Neural cell (in vitro differentiated cells): ENCODE data around the gene REXO1. TPM values are rescaled to one million over a fixed set of nuclear protein-coding genes. Genes with fewer than 3 reads are reported as not detected.

ENCODE experiments used
- H2AFZ ChIP-seq: fragments of 200-600, 300-800 bp; sonication (generic), shearing (Covaris generic); 2 replicates; pipeline ENCODE4 v1.6.0; 2014; ENCODE audit warnings: low read depth, mild to moderate bottlenecking, antibody characterized with exemption, low read length, moderate library complexity
- H3F3A ChIP-seq: fragments of 200-600 bp; shearing (Covaris generic); 2 replicates; pipeline ENCODE4 v1.6.1; 2016; ENCODE audit warnings: mild to moderate bottlenecking, moderate library complexity, mixed read lengths, antibody characterized with exemption, low read length; ENCODE audit not compliant: insufficient read depth, poor library complexity, severe bottlenecking
- H3K27ac ChIP-seq: fragments of 200-600, 300-800 bp; sonication (generic), shearing (Covaris generic); 2 replicates; pipeline ENCODE4 v1.5.1; 2014; ENCODE audit warnings: mild to moderate bottlenecking, low read length, moderate library complexity
- H3K27me3 ChIP-seq: fragments of 300-800, 200-600 bp; sonication (generic), shearing (Covaris generic); 2 replicates; pipeline ENCODE4 v1.6.0; 2014; ENCODE audit warnings: mild to moderate bottlenecking, low read depth, low read length, moderate library complexity; ENCODE audit not compliant: insufficient read depth
- H3K36me3 ChIP-seq: fragments of 300-800, 200-600 bp; sonication (generic), shearing (Covaris generic); 2 replicates; pipeline ENCODE4 v1.5.1; 2014; ENCODE audit warnings: mild to moderate bottlenecking, antibody characterized with exemption, low read length, moderate library complexity; ENCODE audit not compliant: insufficient read depth
- H3K4me2 ChIP-seq: fragments of 300-800, 200-600 bp; sonication (generic), shearing (Covaris generic); 2 replicates; pipeline ENCODE4 v1.6.0; 2014; ENCODE audit warnings: mild to moderate bottlenecking, low read length
- H3K4me3 ChIP-seq: fragments of 300-800, 200-600 bp; sonication (generic), shearing (Covaris generic); 2 replicates; pipeline ENCODE4 v1.5.1; 2014; ENCODE audit warnings: mild to moderate bottlenecking, low read length, moderate library complexity
- H3K79me2 ChIP-seq: fragments of 200-600 bp; shearing (Covaris generic); replicated peaks from 2 replicates; pipeline ENCODE4 v1.6.0; 2014; ENCODE audit warnings: mild to moderate bottlenecking, low read length, moderate library complexity; ENCODE audit not compliant: insufficient read depth
- H3K9ac ChIP-seq: fragments of 300-800, 200-600 bp; sonication (generic), shearing (Covaris generic); 2 replicates; pipeline ENCODE4 v1.6.1; 2016; ENCODE audit warnings: mild to moderate bottlenecking, low read length, mixed read lengths
- H3K9me2 ChIP-seq: fragments of 200-600 bp; shearing (Covaris generic); 2 replicates; pipeline ENCODE4 v1.6.1; 2016; ENCODE audit warnings: mild to moderate bottlenecking, low read length, mixed read lengths; ENCODE audit not compliant: insufficient read depth
- H3K9me3 ChIP-seq: fragments of 200-600, 300-800 bp; sonication (generic), shearing (Covaris generic); 2 replicates; pipeline ENCODE4 v1.6.1; 2016; ENCODE audit warnings: mild to moderate bottlenecking, mixed run types, low read length, moderate library complexity, mixed read lengths
- H4K20me1 ChIP-seq: fragments of 200-600 bp; shearing (Covaris generic); 2 replicates; pipeline ENCODE4 v1.6.1; 2016; ENCODE audit warnings: mild to moderate bottlenecking, mixed run types; ENCODE audit not compliant: insufficient read depth
- EP300 ChIP-seq: fragments of 450-650 bp; conservative IDR thresholded peaks from 2 replicates; pipeline ENCODE4 v1.6.1; 2014; ENCODE audit warnings: antibody characterized with exemption, mild to moderate bottlenecking, moderate library complexity; ENCODE audit not compliant: poor library complexity, severe bottlenecking
- EZH2 ChIP-seq: fragments of 200-600, 300-800 bp; shearing (Covaris generic), sonication (generic); IDR thresholded peaks from 2 replicates; pipeline ENCODE4 v1.6.1; 2014; ENCODE audit warnings: antibody characterized with exemption, low read length, borderline replicate concordance, mild to moderate bottlenecking; ENCODE audit not compliant: insufficient read depth, poor library complexity, severe bottlenecking
- MXI1 ChIP-seq: fragments of 450-650 bp; conservative IDR thresholded peaks from 2 replicates; pipeline ENCODE4 v1.6.1; 2014; ENCODE audit warnings: antibody characterized with exemption, mild to moderate bottlenecking; ENCODE audit not compliant: poor library complexity, severe bottlenecking
- POLR2AphosphoS5 ChIP-seq: IDR thresholded peaks from 2 replicates; pipeline ENCODE4 v1.6.1; 2012
- RAD21 ChIP-seq: fragments of 450-650 bp; conservative IDR thresholded peaks from 2 replicates; pipeline ENCODE4 v1.6.1; 2014; ENCODE audit warnings: antibody characterized with exemption, mild to moderate bottlenecking, moderate library complexity
- SMC3 ChIP-seq: fragments of 450-650 bp; conservative IDR thresholded peaks from 2 replicates; pipeline ENCODE4 v1.6.1; 2014; ENCODE audit warnings: antibody characterized with exemption, mild to moderate bottlenecking, moderate library complexity; ENCODE audit not compliant: poor library complexity
- TAF1 ChIP-seq: IDR thresholded peaks from 2 replicates; pipeline ENCODE4 v1.6.1; 2012; ENCODE audit warnings: low read depth
- polyA plus RNA-seq: library from polyadenylated mRNA; depleted of rRNA; stranded (reverse); fragments of >200 nt; gene quantifications from 2 replicates; pipeline ENCODE4 v1.2.3, GENCODE V29; 2014
- TF ChIP-seq, protein P1 (sequence below): fragments of 450-650 bp; IDR thresholded peaks from 2 replicates; pipeline ENCODE4 v1.5.1; 2014; ENCODE audit warnings: antibody characterized with exemption, mild to moderate bottlenecking, moderate library complexity; ENCODE audit not compliant: poor library complexity, severe bottlenecking
- TF ChIP-seq, protein P2 (sequence below): IDR thresholded peaks from 2 replicates; pipeline ENCODE4 v1.6.1; 2012; ENCODE audit warnings: borderline replicate concordance

The REXO1 gene
- polyA plus RNA-seq, 1 donor from 2014 or later = 9.2 TPM

DNA sequence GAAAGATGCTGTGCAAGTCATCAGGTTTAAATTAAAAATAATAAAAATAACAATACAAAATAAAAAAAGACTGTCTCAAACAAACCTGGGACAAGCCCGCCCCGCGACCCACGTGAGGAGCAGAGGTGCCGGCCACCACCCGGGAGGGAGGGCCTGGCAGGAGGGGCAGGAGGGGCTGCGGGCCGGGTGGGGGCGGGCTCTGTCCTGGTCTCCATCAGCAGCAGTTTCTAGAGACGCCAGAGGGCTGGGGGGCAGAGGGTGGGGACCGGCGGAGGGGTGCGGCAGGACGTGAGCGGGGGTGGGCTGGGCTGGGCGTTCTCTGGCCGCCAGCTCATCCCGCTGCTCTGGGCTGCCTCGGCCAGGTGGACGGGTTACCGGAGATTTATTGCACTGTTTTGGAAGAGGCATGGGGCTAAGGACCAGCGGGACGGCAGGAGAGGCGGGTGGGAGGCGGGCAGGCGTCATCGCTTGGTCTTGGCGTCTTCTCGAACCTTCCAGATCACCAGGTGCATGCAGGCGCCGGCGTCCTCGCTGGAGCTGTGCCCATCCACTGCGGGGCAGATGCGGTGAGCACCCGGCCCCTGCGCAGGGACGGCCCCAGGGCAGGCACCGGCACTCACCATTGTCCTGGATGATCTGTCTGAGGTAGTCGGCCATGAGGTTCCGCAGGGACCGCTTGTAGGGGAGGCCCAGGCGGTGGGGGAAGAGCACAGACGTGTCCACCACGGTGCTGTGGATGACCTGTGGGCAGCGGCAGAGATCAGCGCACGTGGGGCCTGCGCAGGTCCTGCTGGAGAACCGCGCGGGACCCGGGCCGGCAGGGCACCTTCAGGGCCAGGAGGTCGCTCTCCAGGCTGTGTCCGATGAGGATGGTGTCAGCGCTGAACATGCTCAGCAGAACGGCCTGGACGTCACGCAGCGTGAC, 32.4 kb downstream of the REXO1 start:
- Histone ChIP-seq H3K4me2 (no peak overlapping the region), H3K9ac (no peak overlapping the region), H3K27ac (no peak overlapping the region), H3K79me2 (no peaks in the 10 kb centered on the region), H3K27me3 (no peaks in the 10 kb centered on the region), H3K9me3 (no peaks in the 10 kb centered on the region), H3F3A (no peaks in the 10 kb centered on the region), H2AFZ (no peak overlapping the region), H3K36me3 (no peaks in the 10 kb centered on the region), H4K20me1 (no peaks in the 10 kb centered on the region), H3K9me2 (no peaks in the 10 kb centered on the region), H3K4me3 (no peak overlapping the region)
- TF ChIP-seq MXI1 (no peak), EP300 (no peak), SMC3 (no peak), EZH2 (no peak), TAF1 (no peak)

DNA sequence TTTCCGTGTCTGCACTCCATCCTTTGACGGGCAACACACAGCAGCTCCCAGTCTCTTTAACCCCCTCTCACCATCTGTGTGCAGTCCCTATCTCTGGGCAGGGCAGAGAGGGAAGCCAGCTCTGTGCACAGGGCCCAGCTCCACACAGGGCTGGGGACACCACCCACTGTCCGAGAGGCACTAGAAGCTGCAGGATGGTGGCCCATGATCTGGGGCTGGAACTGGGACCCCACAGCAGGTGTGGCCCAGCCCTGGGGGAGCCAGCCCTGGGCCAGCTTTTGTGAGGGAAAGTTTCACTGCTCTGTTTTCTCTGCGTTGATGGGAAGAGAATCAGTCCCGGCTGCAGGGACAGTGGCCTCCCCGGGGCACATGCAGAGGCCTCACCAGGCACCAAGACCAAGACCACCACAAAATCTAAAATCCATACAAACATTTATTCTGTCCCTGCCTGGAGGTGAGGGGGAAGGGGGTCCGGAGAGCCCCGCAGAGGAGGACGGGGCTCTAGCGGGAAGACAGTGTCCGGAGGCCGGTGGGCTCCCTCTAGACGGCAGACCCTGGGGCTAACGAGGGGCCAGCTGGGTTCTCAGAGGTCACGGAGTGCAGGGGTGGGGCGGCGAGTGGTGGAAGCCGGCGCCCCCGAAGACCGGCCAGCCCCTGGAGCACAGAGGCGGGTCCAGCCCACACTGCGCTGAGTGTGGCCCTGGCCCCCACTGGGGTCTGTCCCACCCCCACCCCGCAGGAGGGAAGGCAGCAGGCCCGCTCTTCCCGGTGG, 33.3 kb downstream of the REXO1 start:
- no peak overlapping the region for H3K9ac ChIP-seq
- no peak overlapping the region for H3K4me3 ChIP-seq
- no peaks in the 10 kb centered on the region for H3K9me2 ChIP-seq
- H3K9me3 ChIP-seq = no peaks in the 10 kb centered on the region
- TF ChIP-seq SMC3 (no peak), EZH2 (no peak), EP300 (no peak), MXI1 (no peak), TAF1 (no peak), RAD21 (no peak), POLR2AphosphoS5 (no peak)
- TF ChIP-seq, protein P1, sequence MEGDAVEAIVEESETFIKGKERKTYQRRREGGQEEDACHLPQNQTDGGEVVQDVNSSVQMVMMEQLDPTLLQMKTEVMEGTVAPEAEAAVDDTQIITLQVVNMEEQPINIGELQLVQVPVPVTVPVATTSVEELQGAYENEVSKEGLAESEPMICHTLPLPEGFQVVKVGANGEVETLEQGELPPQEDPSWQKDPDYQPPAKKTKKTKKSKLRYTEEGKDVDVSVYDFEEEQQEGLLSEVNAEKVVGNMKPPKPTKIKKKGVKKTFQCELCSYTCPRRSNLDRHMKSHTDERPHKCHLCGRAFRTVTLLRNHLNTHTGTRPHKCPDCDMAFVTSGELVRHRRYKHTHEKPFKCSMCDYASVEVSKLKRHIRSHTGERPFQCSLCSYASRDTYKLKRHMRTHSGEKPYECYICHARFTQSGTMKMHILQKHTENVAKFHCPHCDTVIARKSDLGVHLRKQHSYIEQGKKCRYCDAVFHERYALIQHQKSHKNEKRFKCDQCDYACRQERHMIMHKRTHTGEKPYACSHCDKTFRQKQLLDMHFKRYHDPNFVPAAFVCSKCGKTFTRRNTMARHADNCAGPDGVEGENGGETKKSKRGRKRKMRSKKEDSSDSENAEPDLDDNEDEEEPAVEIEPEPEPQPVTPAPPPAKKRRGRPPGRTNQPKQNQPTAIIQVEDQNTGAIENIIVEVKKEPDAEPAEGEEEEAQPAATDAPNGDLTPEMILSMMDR = no peak
- TF ChIP-seq, protein P2, sequence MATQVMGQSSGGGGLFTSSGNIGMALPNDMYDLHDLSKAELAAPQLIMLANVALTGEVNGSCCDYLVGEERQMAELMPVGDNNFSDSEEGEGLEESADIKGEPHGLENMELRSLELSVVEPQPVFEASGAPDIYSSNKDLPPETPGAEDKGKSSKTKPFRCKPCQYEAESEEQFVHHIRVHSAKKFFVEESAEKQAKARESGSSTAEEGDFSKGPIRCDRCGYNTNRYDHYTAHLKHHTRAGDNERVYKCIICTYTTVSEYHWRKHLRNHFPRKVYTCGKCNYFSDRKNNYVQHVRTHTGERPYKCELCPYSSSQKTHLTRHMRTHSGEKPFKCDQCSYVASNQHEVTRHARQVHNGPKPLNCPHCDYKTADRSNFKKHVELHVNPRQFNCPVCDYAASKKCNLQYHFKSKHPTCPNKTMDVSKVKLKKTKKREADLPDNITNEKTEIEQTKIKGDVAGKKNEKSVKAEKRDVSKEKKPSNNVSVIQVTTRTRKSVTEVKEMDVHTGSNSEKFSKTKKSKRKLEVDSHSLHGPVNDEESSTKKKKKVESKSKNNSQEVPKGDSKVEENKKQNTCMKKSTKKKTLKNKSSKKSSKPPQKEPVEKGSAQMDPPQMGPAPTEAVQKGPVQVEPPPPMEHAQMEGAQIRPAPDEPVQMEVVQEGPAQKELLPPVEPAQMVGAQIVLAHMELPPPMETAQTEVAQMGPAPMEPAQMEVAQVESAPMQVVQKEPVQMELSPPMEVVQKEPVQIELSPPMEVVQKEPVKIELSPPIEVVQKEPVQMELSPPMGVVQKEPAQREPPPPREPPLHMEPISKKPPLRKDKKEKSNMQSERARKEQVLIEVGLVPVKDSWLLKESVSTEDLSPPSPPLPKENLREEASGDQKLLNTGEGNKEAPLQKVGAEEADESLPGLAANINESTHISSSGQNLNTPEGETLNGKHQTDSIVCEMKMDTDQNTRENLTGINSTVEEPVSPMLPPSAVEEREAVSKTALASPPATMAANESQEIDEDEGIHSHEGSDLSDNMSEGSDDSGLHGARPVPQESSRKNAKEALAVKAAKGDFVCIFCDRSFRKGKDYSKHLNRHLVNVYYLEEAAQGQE = no peak
- H3K4me2 ChIP-seq = no peak overlapping the region
- no peaks in the 10 kb centered on the region for H3F3A ChIP-seq
- no peaks in the 10 kb centered on the region for H4K20me1 ChIP-seq
- no peaks in the 10 kb centered on the region for H3K36me3 ChIP-seq
- H3K27me3 ChIP-seq = no peaks in the 10 kb centered on the region
- H2AFZ ChIP-seq = no peak overlapping the region
- no peak overlapping the region for H3K27ac ChIP-seq
- H3K79me2 ChIP-seq = no peaks in the 10 kb centered on the region
